Measurements from ENCODE around the gene CD47.

DNA sequence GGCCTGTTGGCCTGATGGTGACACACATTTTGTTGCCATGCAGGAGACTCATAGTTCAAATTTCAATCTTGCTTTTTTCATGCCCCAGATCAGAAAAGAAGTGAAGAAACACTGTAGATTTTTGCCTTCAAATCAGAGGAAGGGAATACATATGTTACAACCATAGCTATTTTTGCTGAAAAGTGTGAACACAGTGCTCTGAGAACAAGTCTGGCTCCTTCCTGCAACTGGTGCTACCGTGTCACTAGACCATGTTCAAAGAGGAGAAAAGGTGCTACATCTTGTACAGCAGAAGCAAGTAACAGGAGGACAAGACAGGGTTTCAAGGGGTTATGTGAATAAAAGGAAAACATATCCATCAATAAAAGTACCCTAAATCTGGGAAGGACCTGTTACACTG is 44.6 kb downstream of the CD47 start:
- TF ChIP-seq CTCF (conservative IDR thresholded peaks at IDR 0.05; ENCODE audit: low read depth, low read length) (no peak), EZH2 (IDR thresholded peaks at IDR 0.05; ENCODE audit: low read length, unreplicated experiment) (no peak), EZH2phosphoT487 (IDR thresholded peaks at IDR 0.05; ENCODE audit: borderline replicate concordance, low read length) (no peak)

All from PC-3 (cell line).